Liver (tissue), 3 donors: Measurements from ENCODE around the gene ZBP1.

Experiments
- RXRA ChIP-seq, 2 donors: IDR thresholded peaks; 2 replicates each; pipeline ENCODE4 v1.6.1; 2017 to 2018; ENCODE audit warnings: antibody characterized with exemption in 2 of 2, mild to moderate bottlenecking in 1 of 2
- TAF1 ChIP-seq: conservative IDR thresholded peaks from 2 replicates; pipeline ENCODE4 v1.6.1; 2016; ENCODE audit warnings: antibody characterized with exemption, mild to moderate bottlenecking
- TF ChIP-seq, protein P1 (sequence below): fragments of 150-350 bp; IDR thresholded peaks from 2 replicates; pipeline ENCODE4 v1.5.1; 2017; ENCODE audit warnings: improper control_type of control experiment, low read depth, low read length; ENCODE audit not compliant: missing input control
- TF ChIP-seq, protein P2 (sequence below): IDR thresholded peaks from 2 replicates; pipeline ENCODE4 v1.6.1; 2016; ENCODE audit warnings: antibody characterized with exemption
- TF ChIP-seq, protein P3 (sequence below): IDR thresholded peaks from 2 replicates; pipeline ENCODE4 v1.6.1; 2016; ENCODE audit warnings: antibody characterized with exemption
- donor health status: healthy.
- donor health status: healthy.

DNA sequence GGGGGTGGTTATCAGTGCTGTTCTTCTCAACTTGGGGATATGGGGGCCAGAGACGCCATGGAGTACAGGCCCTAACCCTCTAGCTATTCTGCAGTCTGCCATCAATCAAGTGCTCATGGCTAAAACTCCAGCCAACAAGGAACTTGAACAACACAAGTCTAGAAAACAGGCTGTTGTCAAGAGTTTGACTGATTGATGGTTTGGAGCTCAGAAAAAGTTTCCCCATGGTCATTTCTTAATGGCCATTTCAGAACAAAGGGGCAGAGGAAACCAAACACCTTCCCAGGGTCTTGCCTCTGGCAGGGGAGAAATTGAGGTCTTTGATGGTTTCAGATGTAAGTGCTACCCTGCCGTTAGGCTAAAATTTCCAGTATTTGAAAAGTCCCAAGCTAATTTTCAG lies 44.2 kb downstream of the ZBP1 start:
- TF ChIP-seq, protein P1, sequence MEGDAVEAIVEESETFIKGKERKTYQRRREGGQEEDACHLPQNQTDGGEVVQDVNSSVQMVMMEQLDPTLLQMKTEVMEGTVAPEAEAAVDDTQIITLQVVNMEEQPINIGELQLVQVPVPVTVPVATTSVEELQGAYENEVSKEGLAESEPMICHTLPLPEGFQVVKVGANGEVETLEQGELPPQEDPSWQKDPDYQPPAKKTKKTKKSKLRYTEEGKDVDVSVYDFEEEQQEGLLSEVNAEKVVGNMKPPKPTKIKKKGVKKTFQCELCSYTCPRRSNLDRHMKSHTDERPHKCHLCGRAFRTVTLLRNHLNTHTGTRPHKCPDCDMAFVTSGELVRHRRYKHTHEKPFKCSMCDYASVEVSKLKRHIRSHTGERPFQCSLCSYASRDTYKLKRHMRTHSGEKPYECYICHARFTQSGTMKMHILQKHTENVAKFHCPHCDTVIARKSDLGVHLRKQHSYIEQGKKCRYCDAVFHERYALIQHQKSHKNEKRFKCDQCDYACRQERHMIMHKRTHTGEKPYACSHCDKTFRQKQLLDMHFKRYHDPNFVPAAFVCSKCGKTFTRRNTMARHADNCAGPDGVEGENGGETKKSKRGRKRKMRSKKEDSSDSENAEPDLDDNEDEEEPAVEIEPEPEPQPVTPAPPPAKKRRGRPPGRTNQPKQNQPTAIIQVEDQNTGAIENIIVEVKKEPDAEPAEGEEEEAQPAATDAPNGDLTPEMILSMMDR, result no peak
- TF ChIP-seq TAF1, result no peak
- no peak for TF ChIP-seq RXRA (IDR thresholded peaks at IDR 0.05)
- TF ChIP-seq, protein P2, sequence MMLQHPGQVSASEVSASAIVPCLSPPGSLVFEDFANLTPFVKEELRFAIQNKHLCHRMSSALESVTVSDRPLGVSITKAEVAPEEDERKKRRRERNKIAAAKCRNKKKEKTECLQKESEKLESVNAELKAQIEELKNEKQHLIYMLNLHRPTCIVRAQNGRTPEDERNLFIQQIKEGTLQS, result no peak
- TF ChIP-seq, protein P3, sequence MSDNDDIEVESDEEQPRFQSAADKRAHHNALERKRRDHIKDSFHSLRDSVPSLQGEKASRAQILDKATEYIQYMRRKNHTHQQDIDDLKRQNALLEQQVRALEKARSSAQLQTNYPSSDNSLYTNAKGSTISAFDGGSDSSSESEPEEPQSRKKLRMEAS, result no peak
